ENCODE results near the gene AVP. TPM values are rescaled to one million over a fixed set of nuclear protein-coding genes. Genes with fewer than 3 reads are reported as not detected.

Gene AVP
- total and polyA plus RNA-seq, 2 donors (not counting 3 experiments of a cell fraction or from before 2014, with no cell fraction given), result not detected

GRCh38 chr20:3042625-3043024 lies 41.9 kb downstream of the AVP start:
- Histone ChIP-seq H3K4me3 (replicated peaks in 1 of 3; ENCODE audit: insufficient read depth in 1 of 3, low read depth in 1 of 3, low read length in 3 of 3) (no peak overlapping the region), H3K27ac (ENCODE audit: insufficient read depth, low read depth, low read length) (no peak overlapping the region), H3K9ac (replicated peaks; ENCODE audit: extremely low read depth, insufficient read depth, low read length) (no peak overlapping the region), H3K79me2 (ENCODE audit: control insufficient read depth, insufficient read depth, low read length) (peaks cover 8% of the 10 kb centered on the region), H3K9me1 (replicated peaks; ENCODE audit: control insufficient read depth, extremely low read depth, insufficient read depth, low read length) (no peaks in the 10 kb centered on the region), H3K36me3 (ENCODE audit: control insufficient read depth in 2 of 2, extremely low read depth in 1 of 2, insufficient read depth in 2 of 2, low read length in 2 of 2) (peaks cover 2 to 13% of the 10 kb centered on the region in 2 experiments), H3K27me3 (ENCODE audit: control insufficient read depth in 2 of 2, insufficient read depth in 2 of 2, low read length in 2 of 2) (no peaks in the 10 kb centered on the region), H3K4me1 (ENCODE audit: control insufficient read depth, extremely low read depth, insufficient read depth, low read length) (peaks cover 13% of the 10 kb centered on the region), H3K4me2 (ENCODE audit: insufficient read depth, low read length) (no peak overlapping the region), H3K9me3 (replicated peaks; ENCODE audit: control insufficient read depth, insufficient read depth, low read length) (no peaks in the 10 kb centered on the region), H4K20me1 (replicated peaks; ENCODE audit: control insufficient read depth, extremely low read depth, insufficient read depth, low read length) (no peaks in the 10 kb centered on the region), H2AFZ (ENCODE audit: low read depth, low read length) (no peak overlapping the region)
- FAIRE-seq (no peak), DNase-seq (ENCODE audit: low read depth, low spot score) (no peak)
- BruUV-seq (replicated peaks), result no TSS peak
- ChIA-PET POLR2A (interaction anchor here (0.5 kb wide), 1 partner anchor 11 kb away, joined by 4 read pairs; no protein-coding TSS in a partner anchor), CTCF (interaction anchor here (1.3 to 2.1 kb wide), 3 partner anchors 11 to 177 kb away, joined by 4 to 8 read pairs (median 7); no protein-coding TSS in a partner anchor)
- intact Hi-C loops (cut with micrococcal nuclease) (no loop called here), dilution Hi-C loops (cut with MboI; ENCODE audit: extremely low pct_ligation_motif_present, low sequenced_read_pairs) (no loop called here)
- TF ChIP-seq MYC (IDR thresholded peaks at IDR 0.05; ENCODE audit: low read depth, low read length), result no peak
- TF ChIP-seq FOS (IDR thresholded peaks at IDR 0.05; ENCODE audit: borderline replicate concordance, insufficient read depth, low read length), result no peak
- no peak for TF ChIP-seq POLR2A (IDR thresholded peaks at IDR 0.05; ENCODE audit: low read depth, low read length)
- TF ChIP-seq MAX (IDR thresholded peaks at IDR 0.05; ENCODE audit: insufficient read depth, insufficient read length), result no peak
- no peak for TF ChIP-seq JUN (IDR thresholded peaks at IDR 0.05; ENCODE audit: borderline replicate concordance, insufficient read depth, insufficient read length, low read depth)
- no peak for TF ChIP-seq POLR2AphosphoS5 (IDR thresholded peaks at IDR 0.05; ENCODE audit: insufficient read depth, low read depth, low read length)
- no peak for TF ChIP-seq EZH2 (IDR thresholded peaks at IDR 0.05; ENCODE audit: borderline replicate concordance, low read depth, low read length, severe bottlenecking)
- no peak for TF ChIP-seq GATA2 (IDR thresholded peaks at IDR 0.05; ENCODE audit: insufficient read depth, insufficient read length, low read depth, low read length)
- no peak for TF ChIP-seq CTCF (IDR thresholded peaks at IDR 0.05; ENCODE audit: extremely low read depth in 1 of 2, insufficient read depth in 1 of 2, low read depth in 1 of 2, low read length in 2 of 2)
